Upper lobe of left lung (tissue), 4 donors: ENCODE results near the gene ZNF584.

Experiments
- CTCF ChIP-seq, 6 experiments: fragments of 450-650 bp in 4 of 6; fragments of 200-600 bp in 2 of 6; sonication (generic) in 2 of 6; IDR thresholded peaks; one replicate each; pipeline ENCODE4 v1.5.1; 2016 to 2019; ENCODE audit warnings: antibody characterized with exemption in 6 of 6
- POLR2A ChIP-seq, 4 donors: fragments of 450-650 bp; IDR thresholded peaks; one replicate each; pipeline ENCODE4 v1.5.1; 2016 to 2017; ENCODE audit warnings: antibody characterized with exemption in 4 of 4, mild to moderate bottlenecking in 2 of 4
- POLR2AphosphoS5 ChIP-seq, 2 donors: sonication (generic); formaldehyde crosslinking; IDR thresholded peaks; one replicate each; pipeline ENCODE4 v1.5.1; 2017; ENCODE audit warnings: antibody characterized with exemption in 2 of 2

- TF ChIP-seq POLR2AphosphoS5 (IDR thresholded peaks at IDR 0.05) (peak; percentile 80 to 83), POLR2A (IDR thresholded peaks at IDR 0.05) (peak in 3 of 4 donors; percentile 59 to 84 (median 72)), CTCF (IDR thresholded peaks at IDR 0.05) (no peak)
Observed at GRCh38 chr19:58386576-58387337, 21.7 kb upstream of the ZNF584 start, which contains the start of gene RPS5.
